BJ (cell line): Measurements from ENCODE around the gene CTR9. TPM values are rescaled to one million over a fixed set of nuclear protein-coding genes. Genes with fewer than 3 reads are reported as not detected.

ENCODE experiments used
- CTCF ChIA-PET: fragments of 350-600 bp; formaldehyde crosslinking; extraction: SDS; loops from one replicate; lab custom pipeline; 2021; ENCODE audit warnings: antibody characterized with exemption, inconsistent platforms; lab: Yijun Ruan, JAX
- POLR2A ChIA-PET: fragments of 300-600 bp; sonication (Branson Sonifier 250); formaldehyde crosslinking; extraction: SDS; loops from one replicate; lab custom pipeline; 2021; ENCODE audit warnings: antibody characterized with exemption; lab: Charles Lee
- DNase-seq: peaks from one replicate; pipeline ENCODE4 v3.0.0-alpha.2; 2011; ENCODE audit warnings: low read depth
- H3K27me3 ChIP-seq: 2 replicates; pipeline ENCODE4 v1.6.0; 2011; ENCODE audit warnings: low read length; ENCODE audit not compliant: control insufficient read depth, insufficient read depth
- H3K36me3 ChIP-seq: 2 replicates; pipeline ENCODE4 v1.5.1; 2011; ENCODE audit warnings: low read length; ENCODE audit not compliant: control insufficient read depth, insufficient read depth
- H3K4me3 ChIP-seq: 2 replicates; pipeline ENCODE4 v1.5.1; 2011; ENCODE audit warnings: low read depth, mild to moderate bottlenecking, control low read depth, low read length
- polyA plus RNA-seq: library from polyadenylated mRNA; depleted of rRNA; stranded (reverse); fragments of >200 nt; gene quantifications from 2 replicates; pipeline ENCODE4 v1.2.3, GENCODE V29; 2011; rRNA removed
- small RNA-seq: library from RNA; depleted of rRNA; stranded (forward); fragments of <200 nt; gene quantifications from one replicate; pipeline ENCODE3, GENCODE V24; 2012; ENCODE audit warnings: low replicate concordance, low read depth; ENCODE audit not compliant: insufficient read length
- TF ChIP-seq, protein P1 (sequence below): IDR thresholded peaks from 2 replicates; pipeline ENCODE4 v1.5.1; 2011; ENCODE audit warnings: low read depth, mild to moderate bottlenecking, control low read depth, inconsistent platforms, low read length, moderate library complexity; ENCODE audit not compliant: insufficient read depth

The CTR9 gene
- polyA plus RNA-seq, 1 experiment = 6.6 TPM

- CTCF ChIA-PET = interaction anchor here (0.9 kb wide), 1 partner anchor 10 kb away, joined by 4 read pairs; no protein-coding TSS in a partner anchor
- DNase-seq = no peak
- H3K4me3 ChIP-seq = no peak overlapping the region
- no peaks in the 10 kb centered on the region for H3K27me3 ChIP-seq
- POLR2A ChIA-PET = interaction anchor here (0.5 to 0.6 kb wide), 2 partner anchors 21 to 47 kb away, joined by 3 to 6 read pairs; no protein-coding TSS in a partner anchor
- H3K36me3 ChIP-seq = no peaks in the 10 kb centered on the region
- TF ChIP-seq, protein P1, sequence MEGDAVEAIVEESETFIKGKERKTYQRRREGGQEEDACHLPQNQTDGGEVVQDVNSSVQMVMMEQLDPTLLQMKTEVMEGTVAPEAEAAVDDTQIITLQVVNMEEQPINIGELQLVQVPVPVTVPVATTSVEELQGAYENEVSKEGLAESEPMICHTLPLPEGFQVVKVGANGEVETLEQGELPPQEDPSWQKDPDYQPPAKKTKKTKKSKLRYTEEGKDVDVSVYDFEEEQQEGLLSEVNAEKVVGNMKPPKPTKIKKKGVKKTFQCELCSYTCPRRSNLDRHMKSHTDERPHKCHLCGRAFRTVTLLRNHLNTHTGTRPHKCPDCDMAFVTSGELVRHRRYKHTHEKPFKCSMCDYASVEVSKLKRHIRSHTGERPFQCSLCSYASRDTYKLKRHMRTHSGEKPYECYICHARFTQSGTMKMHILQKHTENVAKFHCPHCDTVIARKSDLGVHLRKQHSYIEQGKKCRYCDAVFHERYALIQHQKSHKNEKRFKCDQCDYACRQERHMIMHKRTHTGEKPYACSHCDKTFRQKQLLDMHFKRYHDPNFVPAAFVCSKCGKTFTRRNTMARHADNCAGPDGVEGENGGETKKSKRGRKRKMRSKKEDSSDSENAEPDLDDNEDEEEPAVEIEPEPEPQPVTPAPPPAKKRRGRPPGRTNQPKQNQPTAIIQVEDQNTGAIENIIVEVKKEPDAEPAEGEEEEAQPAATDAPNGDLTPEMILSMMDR = no peak
These were observed 72.1 kb downstream of the CTR9 start for GRCh38 chr11:10823152-10823579.

GRCh38 chr11:10824888-10825287 lies 73.8 kb downstream of the CTR9 start:
- Histone ChIP-seq H3K27me3 (no peaks in the 10 kb centered on the region), H3K4me3 (no peak overlapping the region), H3K36me3 (no peaks in the 10 kb centered on the region)
- TF ChIP-seq, protein P1 = no peak
- DNase-seq = no peak
- CTCF ChIA-PET = no interaction called here
- POLR2A ChIA-PET = no interaction called here

DNA sequence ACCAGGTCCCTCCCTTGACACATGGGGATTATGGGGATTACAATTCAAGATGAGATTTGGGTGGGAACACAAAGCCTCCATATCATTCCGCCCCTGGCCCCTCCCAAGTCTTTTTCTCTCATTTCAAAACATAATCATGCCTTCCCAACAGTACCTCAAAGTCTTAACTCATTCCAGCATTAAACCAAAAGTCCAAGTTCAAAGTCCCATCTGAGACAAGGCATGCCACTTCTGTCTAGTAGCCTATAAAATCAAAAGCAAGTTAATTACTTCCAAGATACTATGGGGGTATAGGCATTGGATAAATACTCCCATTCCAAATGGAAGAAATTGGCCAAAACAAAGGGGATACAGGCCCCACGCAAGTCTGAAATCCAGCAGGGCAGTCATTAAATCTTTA lies 77.4 kb downstream of the CTR9 start:
- H3K4me3 ChIP-seq = no peak overlapping the region
- H3K36me3 ChIP-seq = no peaks in the 10 kb centered on the region
- ChIA-PET POLR2A (no interaction called here), CTCF (no interaction called here)
- no peak for DNase-seq
- TF ChIP-seq, protein P1 = no peak
- H3K27me3 ChIP-seq = 0 out of 2 replicates have a peak, but pooled peaks cover 2% of the 10 kb centered on the region

GRCh38 chr11:10829139-10829538 lies 78.1 kb downstream of the CTR9 start:
- no peak for DNase-seq
- ChIA-PET CTCF (no interaction called here), POLR2A (interaction anchor here (0.6 kb wide), 2 partner anchors 20 to 26 kb away, joined by 4 to 6 read pairs; no protein-coding TSS in a partner anchor)
- Histone ChIP-seq H3K27me3 (0 out of 2 replicates have a peak, but pooled peaks cover 2% of the 10 kb centered on the region), H3K4me3 (no peak overlapping the region), H3K36me3 (no peaks in the 10 kb centered on the region)
- TF ChIP-seq, protein P1 = no peak

Small RNAs within 50 kb of the gene (small RNA-seq; reads per million reads assigned to genes)
- not detected for gene RF00019
- not detected for gene SNORD97

Other genes starting within 250 kb of the CTR9 start
- 12.1 and 27.5 TPM in 2 replicates for gene RNF141, start 210.1 kb upstream of the CTR9 start, polyA plus RNA-seq
- gene LYVE1, start 182.6 kb upstream of the CTR9 start, polyA plus RNA-seq = 0.15 and 0.59 TPM in 2 replicates
- 76.5 and 82.4 TPM in 2 replicates for gene IRAG1, start 57.5 kb upstream of the CTR9 start, polyA plus RNA-seq
- gene EIF4G2, start 57.7 kb downstream of the CTR9 start, polyA plus RNA-seq = 472 and 1,009 TPM in 2 replicates
- 43.0 and 75.4 TPM in 2 replicates for gene ZBED5, start 106.8 kb downstream of the CTR9 start, polyA plus RNA-seq